OCI-LY1 (cell line): Measurements from ENCODE around the gene TMA16.
"Not testable (repeated sequence)": the region's sequence is repeated elsewhere in the genome, so short reads cannot be mapped to it uniquely, and the experiment has no call there.

ENCODE experiments used
- H2AFZ ChIP-seq: fragments of 200-600 bp; sonication (generic), shearing (Covaris generic); 2 replicates; pipeline ENCODE4 v1.6.0; 2014; ENCODE audit warnings: antibody characterized with exemption, mild to moderate bottlenecking, low read length
- H3F3A ChIP-seq: fragments of 200-600 bp; sonication (generic), shearing (Covaris generic); 2 replicates; pipeline ENCODE4 v1.6.0; 2014; ENCODE audit warnings: mild to moderate bottlenecking, antibody characterized with exemption, low read length, moderate library complexity; ENCODE audit not compliant: insufficient read depth
- H3K27ac ChIP-seq: fragments of 200-600 bp; sonication (generic); 2 replicates; pipeline ENCODE4 v1.5.1; 2014; ENCODE audit warnings: low read length, mixed run types, mild to moderate bottlenecking, low read depth; ENCODE audit not compliant: poor library complexity, severe bottlenecking
- H3K27me3 ChIP-seq: fragments of 200-600 bp; sonication (generic); 2 replicates; pipeline ENCODE4 v1.6.0; 2014; ENCODE audit warnings: antibody characterized with exemption, mild to moderate bottlenecking, low read length, moderate library complexity; ENCODE audit not compliant: insufficient read depth
- H3K36me3 ChIP-seq: fragments of 200-600 bp; sonication (generic); 2 replicates; pipeline ENCODE4 v1.6.1; 2014; ENCODE audit warnings: mild to moderate bottlenecking, antibody characterized with exemption, low read length, moderate library complexity, mixed read lengths; ENCODE audit not compliant: insufficient read depth
- H3K4me1 ChIP-seq: fragments of 200-600 bp; sonication (generic); 2 replicates; pipeline ENCODE4 v1.5.1; 2014; ENCODE audit warnings: mild to moderate bottlenecking, low read length, moderate library complexity; ENCODE audit not compliant: insufficient read depth, severe bottlenecking
- H3K4me2 ChIP-seq: fragments of 200-600 bp; sonication (generic), shearing (Covaris generic); 2 replicates; pipeline ENCODE4 v1.6.1; 2014; ENCODE audit warnings: low read length
- H3K4me3 ChIP-seq: fragments of 200-600 bp; sonication (generic); 2 replicates; pipeline ENCODE4 v1.5.1; 2014; ENCODE audit warnings: low read length, low read depth, mild to moderate bottlenecking, mixed read lengths; ENCODE audit not compliant: poor library complexity, severe bottlenecking
- H3K79me2 ChIP-seq: fragments of 200-600 bp; shearing (Covaris generic); 2 replicates; pipeline ENCODE4 v1.6.1; 2016; ENCODE audit warnings: mixed run types, low read length, mixed read lengths; ENCODE audit not compliant: insufficient read depth
- H3K9ac ChIP-seq: fragments of 200-600 bp; sonication (generic), shearing (Covaris generic); 2 replicates; pipeline ENCODE4 v1.6.1; 2014; ENCODE audit warnings: mild to moderate bottlenecking, low read length, mixed read lengths
- H3K9me2 ChIP-seq: fragments of 200-600 bp; sonication (generic), shearing (Covaris generic); 2 replicates; pipeline ENCODE4 v1.6.1; 2014; ENCODE audit warnings: low read depth, mild to moderate bottlenecking, low read length, mixed read lengths
- H3K9me3 ChIP-seq: fragments of 200-600 bp; shearing (Covaris generic); 2 replicates; pipeline ENCODE4 v1.6.1; 2014; ENCODE audit warnings: low read length, mixed read lengths
- H4K20me1 ChIP-seq: fragments of 200-600 bp; sonication (generic), shearing (Covaris generic); 2 replicates; pipeline ENCODE4 v1.6.0; 2016; ENCODE audit warnings: mild to moderate bottlenecking, low read length; ENCODE audit not compliant: insufficient read depth
- CTCF ChIP-seq: fragments of 200-600 bp; sonication (generic), shearing (Covaris generic); IDR thresholded peaks from 2 replicates; pipeline ENCODE4 v1.5.1; 2017; ENCODE audit warnings: mild to moderate bottlenecking, antibody characterized with exemption, low read length, moderate library complexity, mixed read lengths
- EZH2 ChIP-seq: fragments of 200-600 bp; sonication (generic), shearing (Covaris generic); IDR thresholded peaks from 2 replicates; pipeline ENCODE4 v1.8.0; 2017; ENCODE audit warnings: borderline replicate concordance, mixed run types, mild to moderate bottlenecking, antibody characterized with exemption, low read length, moderate library complexity, mixed read lengths

TMA16 gene

GRCh38 chr4:163535657-163536056, 41.2 kb downstream of the TMA16 start:
- Histone ChIP-seq H4K20me1 (no peaks in the 10 kb centered on the region), H2AFZ (no peak overlapping the region)

GRCh38 chr4:163536091-163536490, 41.6 kb downstream of the TMA16 start:
- Histone ChIP-seq H3K27me3 (no peaks in the 10 kb centered on the region), H3K27ac (no peak overlapping the region), H3K4me1 (no peaks in the 10 kb centered on the region), H3K9me3 (no peaks in the 10 kb centered on the region), H4K20me1 (no peaks in the 10 kb centered on the region), H3K9me2 (no peaks in the 10 kb centered on the region), H3F3A (peaks cover 4% of the 10 kb centered on the region; the same call in 1 of the 2 replicates), H3K36me3 (peaks cover 6% of the 10 kb centered on the region; the same call in 1 of the 2 replicates), H3K9ac (no peak overlapping the region), H2AFZ (no peak overlapping the region), H3K4me2 (no peak overlapping the region), H3K79me2 (no peaks in the 10 kb centered on the region), H3K4me3 (no peak overlapping the region)
- TF ChIP-seq EZH2 (no peak), CTCF (no peak)

More at GRCh38 chr4:163535657-163536056, 41.2 kb downstream of the TMA16 start:
- Histone ChIP-seq H3K9me3 (no peaks in the 10 kb centered on the region), H3K27me3 (no peaks in the 10 kb centered on the region), H3K9ac (no peak overlapping the region), H3K27ac (no peak overlapping the region), H3K36me3 (peaks cover 10% of the 10 kb centered on the region), H3K4me1 (no peaks in the 10 kb centered on the region), H3K4me2 (no peak overlapping the region), H3K79me2 (no peaks in the 10 kb centered on the region), H3K9me2 (no peaks in the 10 kb centered on the region), H3F3A (peaks cover 4% of the 10 kb centered on the region; the same call in 1 of the 2 replicates), H3K4me3 (no peak overlapping the region)
- TF ChIP-seq CTCF (peak; percentile 29; the same call in 1 of the 2 replicates), EZH2 (no peak)

- TF ChIP-seq EZH2 (no peak), CTCF (no peak)
- Histone ChIP-seq H3F3A (no peaks in the 10 kb centered on the region), H3K4me2 (no peak overlapping the region), H4K20me1 (no peaks in the 10 kb centered on the region), H3K36me3 (no peaks in the 10 kb centered on the region), H3K9me3 (no peaks in the 10 kb centered on the region), H3K9me2 (no peaks in the 10 kb centered on the region), H3K27me3 (no peaks in the 10 kb centered on the region), H3K27ac (no peak overlapping the region), H3K4me1 (no peaks in the 10 kb centered on the region), H3K79me2 (no peaks in the 10 kb centered on the region), H3K4me3 (no peak overlapping the region), H2AFZ (no peak overlapping the region), H3K9ac (no peak overlapping the region)
Observed at GRCh38 chr4:163537114-163537513, 42.6 kb downstream of the TMA16 start.

GRCh38 chr4:163538820-163539219, 44.3 kb downstream of the TMA16 start:
- not testable (repeated sequence) for H3K4me2 ChIP-seq, H3K9ac ChIP-seq, H3K9me3 ChIP-seq, H3K27ac ChIP-seq, H3K27me3 ChIP-seq, H3F3A ChIP-seq, H3K79me2 ChIP-seq, H4K20me1 ChIP-seq, H2AFZ ChIP-seq, H3K9me2 ChIP-seq, H3K36me3 ChIP-seq, H3K4me1 ChIP-seq, H3K4me3 ChIP-seq
